ENCODE results near the gene DCLRE1B. TPM values are rescaled to one million over a fixed set of nuclear protein-coding genes. Genes with fewer than 3 reads are reported as not detected.

The DCLRE1B gene
- total RNA-seq, 4 donors from 2014 or later = 3.2 to 9.2 (median 5.1) TPM

DNA sequence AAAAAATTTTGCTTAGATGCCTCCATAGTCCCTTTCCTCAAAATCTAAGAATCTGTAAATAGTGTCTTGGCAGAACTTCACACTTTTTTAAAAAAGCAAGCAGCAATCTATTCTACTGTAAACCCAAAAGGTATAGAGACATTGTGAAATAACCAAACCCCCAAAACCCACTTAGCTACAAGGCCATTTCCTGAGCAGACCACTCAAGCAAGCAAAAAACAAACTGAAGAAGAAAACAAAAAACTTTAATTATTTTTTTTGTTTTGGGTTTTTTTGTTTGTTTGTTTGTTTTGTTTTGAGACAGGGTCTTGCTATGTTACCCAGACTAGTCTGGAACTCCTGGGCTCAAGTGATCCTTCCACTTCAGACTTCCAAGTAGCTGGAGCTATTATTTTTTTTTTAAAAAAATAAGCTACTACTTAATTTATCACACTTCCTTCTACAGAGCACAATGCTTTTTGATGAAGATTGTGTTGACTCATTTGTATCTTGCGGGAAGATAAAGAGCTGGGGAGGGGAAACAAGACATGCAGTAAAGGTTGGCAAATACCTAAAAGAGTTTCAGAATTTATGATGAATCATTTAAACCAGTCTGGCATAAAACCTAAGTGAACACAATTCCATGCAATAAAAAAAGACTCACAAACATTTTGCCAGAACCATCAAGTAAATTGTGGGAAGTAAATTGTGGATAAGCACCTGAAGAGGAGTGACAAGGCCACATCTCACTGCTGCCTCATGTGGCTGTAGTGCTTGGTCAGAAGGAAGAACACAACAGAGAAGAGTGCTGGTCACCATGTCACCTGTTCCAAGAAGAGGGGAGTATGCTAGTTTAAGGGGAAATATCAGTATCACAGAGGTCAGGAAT lies 30.9 kb upstream of the DCLRE1B start:
- Histone ChIP-seq H3K9me3 (no peaks in the 10 kb centered on the region), H3K4me1 (no peaks in the 10 kb centered on the region), H3K27ac (no peak overlapping the region), H3K27me3 (no peaks in the 10 kb centered on the region), H3K36me3 (no peaks in the 10 kb centered on the region), H3K4me3 (no peak overlapping the region)
- TF ChIP-seq, protein P1, sequence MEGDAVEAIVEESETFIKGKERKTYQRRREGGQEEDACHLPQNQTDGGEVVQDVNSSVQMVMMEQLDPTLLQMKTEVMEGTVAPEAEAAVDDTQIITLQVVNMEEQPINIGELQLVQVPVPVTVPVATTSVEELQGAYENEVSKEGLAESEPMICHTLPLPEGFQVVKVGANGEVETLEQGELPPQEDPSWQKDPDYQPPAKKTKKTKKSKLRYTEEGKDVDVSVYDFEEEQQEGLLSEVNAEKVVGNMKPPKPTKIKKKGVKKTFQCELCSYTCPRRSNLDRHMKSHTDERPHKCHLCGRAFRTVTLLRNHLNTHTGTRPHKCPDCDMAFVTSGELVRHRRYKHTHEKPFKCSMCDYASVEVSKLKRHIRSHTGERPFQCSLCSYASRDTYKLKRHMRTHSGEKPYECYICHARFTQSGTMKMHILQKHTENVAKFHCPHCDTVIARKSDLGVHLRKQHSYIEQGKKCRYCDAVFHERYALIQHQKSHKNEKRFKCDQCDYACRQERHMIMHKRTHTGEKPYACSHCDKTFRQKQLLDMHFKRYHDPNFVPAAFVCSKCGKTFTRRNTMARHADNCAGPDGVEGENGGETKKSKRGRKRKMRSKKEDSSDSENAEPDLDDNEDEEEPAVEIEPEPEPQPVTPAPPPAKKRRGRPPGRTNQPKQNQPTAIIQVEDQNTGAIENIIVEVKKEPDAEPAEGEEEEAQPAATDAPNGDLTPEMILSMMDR (IDR thresholded peaks at IDR 0.05) = no peak
- TF ChIP-seq EP300 (IDR thresholded peaks at IDR 0.05) (no peak), POLR2A (IDR thresholded peaks at IDR 0.05) (no peak), POLR2AphosphoS5 (IDR thresholded peaks at IDR 0.05) (no peak)
- 63% methylated on average over 1 of the region's 1 CpG; no CpG with 5 or more reads in 1 of the 2 donors for WGBS, 2 donors (ENCODE audit: low coverage in 1 of 2)
- ATAC-seq = no peak

DNA sequence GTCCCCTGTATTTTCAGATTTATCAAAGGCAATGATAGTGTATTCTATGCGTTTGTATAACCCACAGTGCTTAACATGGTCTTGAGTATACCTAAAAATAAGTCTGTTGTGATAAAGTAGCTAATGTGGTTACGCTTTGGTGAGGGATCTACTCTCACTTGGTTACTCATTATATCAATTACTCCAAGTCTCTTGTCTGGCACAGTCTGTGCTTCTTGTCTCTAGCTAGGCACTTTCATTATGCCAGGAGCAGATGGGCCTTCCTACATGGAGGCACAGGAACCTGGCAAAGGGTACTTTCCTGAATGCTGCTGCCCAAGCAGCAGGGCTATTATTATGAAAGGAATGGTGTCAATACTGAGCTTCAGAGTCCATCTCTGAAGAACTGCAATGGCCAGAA lies 29.4 kb upstream of the DCLRE1B start:
- no peaks in the 10 kb centered on the region for H3K4me1 ChIP-seq
- H3K4me3 ChIP-seq = no peak overlapping the region
- no peaks in the 10 kb centered on the region for H3K27me3 ChIP-seq
- no peaks in the 10 kb centered on the region for H3K9me3 ChIP-seq
- ATAC-seq = no peak
- WGBS, 2 donors (ENCODE audit: low coverage in 1 of 2) = 94% methylated on average over 2 of the region's 2 CpGs; no CpG with 5 or more reads in 1 of the 2 donors
- H3K27ac ChIP-seq = no peak overlapping the region
- H3K36me3 ChIP-seq = no peaks in the 10 kb centered on the region
- TF ChIP-seq, protein P1 (IDR thresholded peaks at IDR 0.05) = no peak
- TF ChIP-seq POLR2AphosphoS5 (IDR thresholded peaks at IDR 0.05) (no peak), EP300 (IDR thresholded peaks at IDR 0.05) (no peak), POLR2A (IDR thresholded peaks at IDR 0.05) (no peak)

DNA sequence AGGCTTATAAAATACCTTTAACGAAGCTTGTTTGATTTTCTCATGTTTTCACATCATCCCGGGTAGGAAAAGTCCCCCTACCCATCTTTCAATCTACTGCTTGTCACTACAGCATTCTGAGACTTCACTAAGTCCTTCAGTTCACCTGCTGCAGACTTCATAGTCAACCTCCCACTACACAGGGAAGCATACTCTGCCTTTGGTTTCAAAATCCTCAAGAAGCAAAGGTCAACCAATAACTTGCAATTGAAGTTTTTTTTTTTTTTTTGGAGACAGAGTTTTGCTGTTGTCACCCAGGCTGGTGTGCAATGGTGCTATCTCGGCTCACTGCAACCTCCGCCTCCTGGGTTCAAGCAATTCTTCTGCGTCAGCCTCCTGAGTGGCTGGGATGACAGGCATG lies 28.9 kb upstream of the DCLRE1B start:
- no peaks in the 10 kb centered on the region for H3K36me3 ChIP-seq
- H3K27ac ChIP-seq = no peak overlapping the region
- no peaks in the 10 kb centered on the region for H3K4me1 ChIP-seq
- no peaks in the 10 kb centered on the region for H3K27me3 ChIP-seq
- WGBS, 2 donors (ENCODE audit: low coverage in 1 of 2) = 88 to 98% methylated on average over 4 to 5 of the region's 5 CpGs
- no peak for ATAC-seq
- TF ChIP-seq POLR2AphosphoS5 (IDR thresholded peaks at IDR 0.05) (no peak), EP300 (IDR thresholded peaks at IDR 0.05) (no peak), POLR2A (IDR thresholded peaks at IDR 0.05) (no peak)
- TF ChIP-seq, protein P1 (IDR thresholded peaks at IDR 0.05) = no peak
- H3K9me3 ChIP-seq = no peaks in the 10 kb centered on the region
- H3K4me3 ChIP-seq = no peak overlapping the region

DNA sequence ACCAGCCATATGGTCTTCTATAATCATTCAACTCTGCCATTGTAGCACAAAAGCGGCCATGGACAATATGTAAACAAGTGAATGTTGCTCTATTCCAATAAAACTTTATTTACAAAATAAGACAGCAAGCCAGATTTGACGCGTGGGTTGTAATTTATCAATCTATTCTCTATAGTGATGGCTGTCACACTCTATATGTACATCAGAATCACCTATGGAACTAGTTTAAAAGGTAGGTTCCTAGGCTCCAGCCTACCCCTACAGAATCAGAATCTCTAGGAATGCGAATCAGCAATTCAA lies 25.4 kb upstream of the DCLRE1B start:
- TF ChIP-seq POLR2AphosphoS5 (IDR thresholded peaks at IDR 0.05) (no peak), EP300 (IDR thresholded peaks at IDR 0.05) (no peak), POLR2A (IDR thresholded peaks at IDR 0.05) (no peak)
- TF ChIP-seq, protein P1 (IDR thresholded peaks at IDR 0.05) = no peak
- Histone ChIP-seq H3K4me3 (no peak overlapping the region), H3K27me3 (no peaks in the 10 kb centered on the region), H3K27ac (no peak overlapping the region), H3K4me1 (no peaks in the 10 kb centered on the region), H3K36me3 (no peaks in the 10 kb centered on the region), H3K9me3 (no peaks in the 10 kb centered on the region)
- ATAC-seq = no peak
- 76 to 88% methylated on average over 4 of the region's 4 CpGs for WGBS, 2 donors (ENCODE audit: low coverage in 1 of 2)

DNA sequence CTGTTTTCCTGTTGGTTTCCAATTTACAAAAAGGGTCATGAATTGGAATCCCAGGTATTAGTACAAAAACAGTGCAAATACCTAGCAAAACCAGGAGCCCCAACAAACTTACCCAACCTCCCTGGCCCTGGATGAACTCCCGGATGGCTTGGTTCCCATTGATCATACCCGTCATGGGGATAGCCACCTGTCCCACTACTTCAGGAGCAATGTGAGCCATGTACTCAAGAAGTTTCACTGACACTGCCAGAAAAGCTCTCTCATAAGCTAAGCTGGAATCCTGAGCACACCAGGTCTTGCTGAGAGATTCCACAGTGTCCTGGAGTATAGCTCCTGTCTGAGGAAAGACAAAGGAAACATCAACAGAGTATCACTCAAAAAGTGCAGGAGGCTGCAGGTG lies 23.5 kb upstream of the DCLRE1B start:
- no peaks in the 10 kb centered on the region for H3K4me1 ChIP-seq
- no peak for TF ChIP-seq EP300 (IDR thresholded peaks at IDR 0.05)
- TF ChIP-seq, protein P1 (IDR thresholded peaks at IDR 0.05) = no peak
- TF ChIP-seq POLR2AphosphoS5 (IDR thresholded peaks at IDR 0.05) = no peak
- no peak for TF ChIP-seq POLR2A (IDR thresholded peaks at IDR 0.05)
- H3K9me3 ChIP-seq = no peaks in the 10 kb centered on the region
- H3K27ac ChIP-seq = no peak overlapping the region
- no peaks in the 10 kb centered on the region for H3K27me3 ChIP-seq
- no peaks in the 10 kb centered on the region for H3K36me3 ChIP-seq
- no peak overlapping the region for H3K4me3 ChIP-seq
- 50 to 79% methylated on average over 2 of the region's 2 CpGs for WGBS, 2 donors (ENCODE audit: low coverage in 1 of 2)
- ATAC-seq = no peak

All from gastroesophageal sphincter (tissue), 4 donors.